HG03039 (cell line): ENCODE measurements around the gene APLP1.
"Not testable (repeated sequence)": the region's sequence is repeated elsewhere in the genome, so short reads cannot be mapped to it uniquely, and the experiment has no call there.

Source experiments
- ATAC-seq: cut with Tn5 transposase; IDR thresholded peaks from one replicate; pipeline ENCODE4 v1.9.1; 2021; ENCODE audit warnings: mild to moderate bottlenecking, moderate library complexity; ENCODE audit not compliant: unreplicated experiment

APLP1 gene

GRCh38 chr19:35903550-35904179 is 35.3 kb downstream of the APLP1 start:
- peak; percentile 39 for ATAC-seq

DNA sequence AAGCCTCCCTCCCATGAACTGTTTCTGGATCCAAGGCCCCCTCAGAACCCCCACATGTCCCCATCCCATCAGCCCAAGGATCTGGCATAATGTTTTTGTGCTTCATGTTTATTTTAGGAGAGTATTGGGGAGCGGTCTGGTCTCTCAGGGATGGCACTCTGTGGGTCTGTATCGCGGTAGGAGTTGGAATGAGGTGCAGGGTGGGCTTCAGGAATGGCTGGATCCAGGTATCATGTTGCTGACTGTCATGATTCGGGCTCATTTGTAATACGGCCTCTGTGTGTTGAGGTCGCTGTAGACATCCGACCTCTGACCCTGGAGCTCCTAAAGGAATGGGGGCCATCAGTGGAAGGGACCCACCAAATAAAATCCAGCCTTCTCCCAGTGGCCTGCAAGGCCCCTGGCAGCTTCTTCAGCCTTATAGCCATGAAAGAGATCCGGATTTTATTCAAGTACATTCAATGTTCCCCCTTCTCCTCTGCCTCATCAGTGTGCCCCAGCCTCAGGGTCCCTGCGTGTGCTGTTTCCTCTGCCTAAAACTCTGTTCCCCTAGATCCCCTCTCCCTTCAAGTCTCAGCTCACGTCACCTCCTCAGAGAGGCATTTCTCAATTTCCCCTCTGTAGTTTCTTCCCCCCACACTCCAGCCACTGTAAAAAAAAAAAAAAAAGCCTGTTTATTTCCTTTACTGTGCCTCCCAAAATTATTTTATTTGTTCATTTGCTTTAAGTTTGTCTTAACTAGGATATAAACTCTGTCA is 36.1 kb downstream of the APLP1 start:
- ATAC-seq: no peak

DNA sequence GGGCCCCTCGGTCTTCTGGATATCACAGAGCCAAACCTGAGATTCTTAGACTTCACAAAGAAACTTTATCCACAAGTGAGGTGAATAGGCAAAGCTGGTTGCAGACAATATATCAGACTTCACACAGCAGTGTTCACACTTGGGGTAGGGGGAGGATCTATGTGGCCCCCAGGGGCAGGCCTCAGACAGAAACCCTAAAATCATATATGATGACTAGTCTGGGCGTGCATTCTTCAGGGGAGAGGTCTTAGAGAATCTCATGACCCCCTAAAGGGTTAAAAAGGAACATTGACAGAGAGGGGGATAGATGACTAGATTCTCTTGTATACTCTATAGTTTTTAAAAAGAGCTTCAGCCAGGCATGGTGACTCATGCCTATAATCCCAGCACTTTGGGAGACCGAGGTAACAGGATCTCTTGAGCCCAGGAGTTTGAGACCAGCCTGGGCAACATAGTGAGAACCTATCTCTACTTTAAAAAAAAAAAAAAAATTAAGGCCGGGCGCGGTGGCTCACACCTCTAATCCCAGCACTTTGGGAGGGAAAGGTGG is 36.9 kb downstream of the APLP1 start:
- ATAC-seq: no peak

DNA sequence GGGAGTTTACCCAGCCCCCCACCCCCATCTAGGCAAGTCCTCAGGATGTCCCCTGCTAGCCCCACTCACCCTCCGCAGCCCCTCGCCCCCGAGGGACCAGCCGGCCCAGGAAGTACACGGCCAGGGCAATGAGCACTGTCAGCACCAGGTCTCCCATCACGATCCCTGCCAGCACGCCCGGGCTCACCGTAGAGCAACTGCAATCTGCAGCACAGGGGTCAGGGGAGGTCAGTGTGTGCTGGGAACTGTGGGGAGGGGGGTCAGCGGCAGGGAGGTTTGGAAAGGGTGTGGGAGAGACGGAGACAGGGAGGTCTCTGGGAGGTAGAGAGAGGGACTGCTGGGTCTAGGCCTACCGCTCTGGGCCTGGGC is 39.0 kb downstream of the APLP1 start:
- no peak for ATAC-seq

DNA sequence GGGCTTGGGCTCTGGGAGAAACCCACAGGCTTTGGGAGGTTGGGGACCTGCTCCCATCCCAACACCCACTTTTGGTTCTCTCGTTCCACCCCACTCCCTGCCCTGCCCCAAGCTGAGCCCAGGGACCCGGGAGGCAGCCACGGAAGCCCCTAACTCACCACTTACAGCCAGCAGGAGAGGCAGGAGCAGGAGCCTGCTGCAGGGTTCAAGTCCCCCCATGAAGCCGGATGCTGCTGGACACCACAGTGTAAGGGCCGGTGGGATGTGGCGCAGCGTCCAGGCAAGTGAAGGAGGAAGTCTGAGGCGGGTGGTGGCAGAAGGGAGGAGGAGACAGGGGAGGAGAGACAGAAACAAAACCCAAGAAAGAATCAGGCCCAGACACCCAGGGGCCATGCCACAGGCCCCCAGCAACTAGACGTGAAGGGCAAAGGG is 39.7 kb downstream of the APLP1 start, which contains the start of gene TYROBP:
Gene TYROBP, minus strand, starts transcription at position 286 of the 432 bp plus-strand sequence. Its CDS starts 67 bp downstream, at position 219.
- no peak for ATAC-seq

GRCh38 chr19:35908973-35909683 is 40.8 kb downstream of the APLP1 start:
- no peak for ATAC-seq

DNA sequence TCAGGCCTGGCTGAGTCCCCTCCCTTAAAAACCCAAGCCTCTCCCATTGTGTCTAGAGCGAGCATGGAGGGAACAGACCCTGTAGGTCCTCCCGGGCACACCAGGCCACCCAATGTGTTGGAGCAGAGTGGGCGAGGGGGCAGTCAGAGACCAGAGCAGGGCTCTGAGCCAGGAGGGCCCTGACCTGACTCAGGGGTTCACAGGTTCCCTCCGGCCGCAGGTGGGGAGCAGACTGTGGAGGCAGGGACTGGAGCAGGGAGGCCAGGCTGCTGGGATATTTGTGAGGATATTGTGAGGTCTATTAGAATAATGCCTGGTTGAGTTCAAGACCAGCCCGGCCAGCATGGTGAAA is 41.3 kb downstream of the APLP1 start:
- no peak for ATAC-seq

GRCh38 chr19:35910355-35910754 is 42.0 kb downstream of the APLP1 start:
- ATAC-seq: not testable (repeated sequence)

DNA sequence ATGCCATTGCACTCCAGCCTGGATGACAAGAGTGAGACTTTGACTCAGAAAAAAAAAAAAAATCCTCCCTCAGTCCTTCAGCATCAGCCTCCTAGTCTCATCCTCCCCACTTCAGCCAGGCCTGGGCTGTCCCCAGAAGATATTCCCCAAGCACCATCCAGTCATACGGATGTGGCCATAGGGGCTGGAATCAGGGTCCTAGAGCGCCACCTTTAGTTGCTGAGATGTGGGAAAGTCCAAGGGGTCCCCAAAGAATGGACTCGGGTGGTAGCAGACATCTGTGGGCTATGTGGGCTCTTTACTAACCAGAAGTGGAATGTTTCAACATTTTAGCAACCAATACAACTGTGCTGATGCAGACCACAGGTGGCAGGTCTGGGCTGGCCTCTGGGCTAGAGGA is 42.8 kb downstream of the APLP1 start:
- ATAC-seq: no peak

DNA sequence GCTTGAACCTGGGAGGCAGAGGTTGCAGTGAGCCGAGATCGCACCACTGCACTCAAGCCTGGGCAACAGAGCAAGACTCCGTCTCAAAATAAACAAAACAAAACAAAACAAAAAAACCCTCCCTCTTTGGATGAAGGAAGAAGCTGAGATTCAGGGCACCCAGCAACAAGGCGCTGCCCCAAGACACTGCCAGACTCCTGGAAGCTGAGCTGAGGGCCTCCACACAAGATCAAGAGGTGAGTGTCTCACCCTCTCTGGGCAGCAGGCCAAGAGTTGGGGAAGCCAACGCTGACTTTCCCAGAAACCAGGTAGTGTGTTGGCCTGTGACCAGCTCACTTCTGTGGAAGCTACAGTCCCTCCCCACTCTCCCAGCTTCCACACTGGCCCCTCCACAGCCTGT is 43.4 kb downstream of the APLP1 start:
- no peak for ATAC-seq

GRCh38 chr19:35913589-35913988 is 45.2 kb downstream of the APLP1 start:
- ATAC-seq: no peak

GRCh38 chr19:35915443-35915842 is 47.1 kb downstream of the APLP1 start:
- ATAC-seq: no peak

GRCh38 chr19:35919306-35919705 is 50.9 kb downstream of the APLP1 start:
- no peak for ATAC-seq

- no peak for ATAC-seq
Measured at GRCh38 chr19:35921012-35921411, 52.6 kb downstream of the APLP1 start.

DNA sequence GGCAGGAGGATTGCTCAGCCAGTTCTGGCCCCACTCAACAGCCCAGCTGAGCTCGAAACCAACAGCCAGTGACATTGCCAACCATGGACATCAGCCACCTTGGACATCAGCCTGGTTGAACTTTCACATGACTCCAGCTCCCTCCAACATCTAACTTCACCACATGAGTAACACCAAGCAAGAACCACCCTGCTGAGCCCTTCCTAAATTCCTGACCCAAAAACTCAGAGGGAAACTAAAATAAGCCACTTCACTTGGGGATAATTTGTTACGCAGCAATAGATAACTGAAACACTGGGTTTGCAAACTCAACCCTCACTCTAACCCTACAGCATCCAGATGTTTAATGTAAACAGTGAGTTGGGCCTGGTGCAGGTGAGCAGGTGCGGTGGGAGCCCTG is 57.1 kb downstream of the APLP1 start:
- ATAC-seq: no peak

DNA sequence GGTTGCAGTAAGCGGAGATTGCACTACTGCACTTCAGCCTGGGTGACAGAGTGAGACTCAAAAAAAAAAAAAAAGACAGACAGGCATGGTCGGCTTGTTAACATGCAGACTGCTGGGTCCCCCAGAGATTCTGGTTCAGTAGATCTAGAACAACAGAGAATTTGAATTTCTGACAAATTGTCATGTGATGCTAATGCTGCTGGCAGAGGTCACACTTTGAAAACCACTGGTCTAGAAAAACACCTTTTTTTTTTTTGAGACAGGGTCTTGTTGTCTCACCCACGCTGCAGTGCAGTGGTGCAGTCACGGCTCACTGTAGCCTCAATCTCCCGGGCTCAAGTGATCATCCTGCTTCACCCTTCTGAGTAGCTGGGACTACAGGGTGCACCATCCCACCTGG is 60.1 kb downstream of the APLP1 start:
- ATAC-seq: no peak
